ENCODE measurements around the gene TMEM147. TPM values are rescaled to one million over a fixed set of nuclear protein-coding genes. Genes with fewer than 3 reads are reported as not detected.

Gene TMEM147
- total and polyA plus RNA-seq, 2 donors = 57.0 to 141 TPM

GRCh38 chr19:35556846-35557538 lies 11.6 kb downstream of the TMEM147 start:
- Histone ChIP-seq H3K36me3 (ENCODE audit: insufficient read depth) (no peaks in the 10 kb centered on the region), H3K4me3 (ENCODE audit: low read depth, low read length) (no peak overlapping the region), H3K4me1 (ENCODE audit: insufficient read depth) (no peaks in the 10 kb centered on the region), H3K27ac (ENCODE audit: low read depth) (no peak overlapping the region)
- WGBS = 82% methylated on average over 16 of the region's 16 CpGs
- no peak for DNase-seq (ENCODE audit: extremely low spot score)

GRCh38 chr19:35557539-35558399 lies 12.3 kb downstream of the TMEM147 start:
- no peak overlapping the region for H3K27ac ChIP-seq (ENCODE audit: low read depth)
- H3K4me3 ChIP-seq (ENCODE audit: low read depth, low read length) = no peak overlapping the region
- no peak for DNase-seq (ENCODE audit: extremely low spot score)
- WGBS = 3% methylated on average over 60 of the region's 60 CpGs
- H3K4me1 ChIP-seq (ENCODE audit: insufficient read depth) = no peaks in the 10 kb centered on the region
- no peaks in the 10 kb centered on the region for H3K36me3 ChIP-seq (ENCODE audit: insufficient read depth)

- H3K36me3 ChIP-seq (ENCODE audit: insufficient read depth) = no peaks in the 10 kb centered on the region
- no peak for DNase-seq (ENCODE audit: extremely low spot score)
- WGBS = 32% methylated on average over 53 of the region's 53 CpGs
- H3K4me3 ChIP-seq (ENCODE audit: low read depth, low read length) = no peak overlapping the region
- no peaks in the 10 kb centered on the region for H3K4me1 ChIP-seq (ENCODE audit: insufficient read depth)
- H3K27ac ChIP-seq (ENCODE audit: low read depth) = no peak overlapping the region
Measured at GRCh38 chr19:35558400-35559280, 13.2 kb downstream of the TMEM147 start.

GRCh38 chr19:35559281-35559659 lies 13.8 kb downstream of the TMEM147 start:
- Histone ChIP-seq H3K36me3 (ENCODE audit: insufficient read depth) (no peaks in the 10 kb centered on the region), H3K27ac (ENCODE audit: low read depth) (no peak overlapping the region), H3K4me1 (ENCODE audit: insufficient read depth) (no peaks in the 10 kb centered on the region), H3K4me3 (ENCODE audit: low read depth, low read length) (no peak overlapping the region)
- WGBS = 66% methylated on average over 11 of the region's 11 CpGs
- DNase-seq (ENCODE audit: extremely low spot score) = no peak

- Histone ChIP-seq H3K27ac (ENCODE audit: low read depth) (no peak overlapping the region), H3K4me1 (ENCODE audit: insufficient read depth) (no peaks in the 10 kb centered on the region), H3K36me3 (ENCODE audit: insufficient read depth) (no peaks in the 10 kb centered on the region), H3K4me3 (ENCODE audit: low read depth, low read length) (no peak overlapping the region)
- WGBS = 91% methylated on average over 23 of the region's 23 CpGs
- no peak for DNase-seq (ENCODE audit: extremely low spot score)
Measured at GRCh38 chr19:35559781-35560180, 14.4 kb downstream of the TMEM147 start.

GRCh38 chr19:35560271-35560670 lies 14.8 kb downstream of the TMEM147 start:
- no peak overlapping the region for H3K27ac ChIP-seq (ENCODE audit: low read depth)
- WGBS = 90% methylated on average over 18 of the region's 18 CpGs
- DNase-seq (ENCODE audit: extremely low spot score) = no peak
- H3K4me3 ChIP-seq (ENCODE audit: low read depth, low read length) = no peak overlapping the region
- no peaks in the 10 kb centered on the region for H3K36me3 ChIP-seq (ENCODE audit: insufficient read depth)
- no peaks in the 10 kb centered on the region for H3K4me1 ChIP-seq (ENCODE audit: insufficient read depth)

GRCh38 chr19:35560677-35561076 lies 15.3 kb downstream of the TMEM147 start:
- H3K27ac ChIP-seq (ENCODE audit: low read depth) = no peak overlapping the region

GRCh38 chr19:35561436-35561835 lies 16.0 kb downstream of the TMEM147 start:
- DNase-seq (ENCODE audit: extremely low spot score) = no peak
- Histone ChIP-seq H3K27ac (ENCODE audit: low read depth) (no peak overlapping the region), H3K4me1 (ENCODE audit: insufficient read depth) (no peaks in the 10 kb centered on the region), H3K36me3 (ENCODE audit: insufficient read depth) (no peaks in the 10 kb centered on the region), H3K4me3 (ENCODE audit: low read depth, low read length) (no peak overlapping the region)
- 79% methylated on average over 6 of the region's 6 CpGs for WGBS

More at GRCh38 chr19:35560677-35561076, 15.3 kb downstream of the TMEM147 start:
- H3K4me3 ChIP-seq (ENCODE audit: low read depth, low read length) = no peak overlapping the region
- H3K4me1 ChIP-seq (ENCODE audit: insufficient read depth) = no peaks in the 10 kb centered on the region
- DNase-seq (ENCODE audit: extremely low spot score) = no peak
- H3K36me3 ChIP-seq (ENCODE audit: insufficient read depth) = no peaks in the 10 kb centered on the region
- WGBS = 51% methylated on average over 6 of the region's 6 CpGs

- Histone ChIP-seq H3K36me3 (ENCODE audit: insufficient read depth) (no peaks in the 10 kb centered on the region), H3K4me3 (ENCODE audit: low read depth, low read length) (no peak overlapping the region), H3K27ac (ENCODE audit: low read depth) (no peak overlapping the region), H3K4me1 (ENCODE audit: insufficient read depth) (no peaks in the 10 kb centered on the region)
- WGBS = 50% methylated on average over 17 of the region's 17 CpGs
- DNase-seq (ENCODE audit: extremely low spot score) = no peak
Measured at GRCh38 chr19:35562336-35562735, 16.9 kb downstream of the TMEM147 start.

GRCh38 chr19:35562776-35563175 lies 17.4 kb downstream of the TMEM147 start:
- 51% methylated on average over 2 of the region's 2 CpGs for WGBS
- no peak overlapping the region for H3K27ac ChIP-seq (ENCODE audit: low read depth)
- no peaks in the 10 kb centered on the region for H3K36me3 ChIP-seq (ENCODE audit: insufficient read depth)
- no peak overlapping the region for H3K4me3 ChIP-seq (ENCODE audit: low read depth, low read length)
- no peaks in the 10 kb centered on the region for H3K4me1 ChIP-seq (ENCODE audit: insufficient read depth)
- no peak for DNase-seq (ENCODE audit: extremely low spot score)

GRCh38 chr19:35563207-35563829 lies 17.9 kb downstream of the TMEM147 start, which contains the start of gene ATP4A:
ATP4A (minus strand) TSS chr19:35563658; CDS start chr19:35563629, 29 bp downstream.
- 67% methylated on average over 15 of the region's 15 CpGs for WGBS
- no peak for DNase-seq (ENCODE audit: extremely low spot score)
- H3K4me1 ChIP-seq (ENCODE audit: insufficient read depth) = no peaks in the 10 kb centered on the region
- H3K27ac ChIP-seq (ENCODE audit: low read depth) = no peak within 1 kb of the TSS
- H3K36me3 ChIP-seq (ENCODE audit: insufficient read depth) = no peaks in the 10 kb centered on the region
- no peak within 1 kb of the TSS for H3K4me3 ChIP-seq (ENCODE audit: low read depth, low read length)

GRCh38 chr19:35565016-35565856 lies 19.8 kb downstream of the TMEM147 start:
- 79% methylated on average over 12 of the region's 12 CpGs for WGBS
- Histone ChIP-seq H3K27ac (ENCODE audit: low read depth) (no peak overlapping the region), H3K36me3 (ENCODE audit: insufficient read depth) (no peaks in the 10 kb centered on the region), H3K4me3 (ENCODE audit: low read depth, low read length) (no peak overlapping the region), H3K4me1 (ENCODE audit: insufficient read depth) (no peaks in the 10 kb centered on the region)
- DNase-seq (ENCODE audit: extremely low spot score) = no peak
